Measurements from ENCODE around the gene RNASE9.
"Not testable (repeated sequence)": the region's sequence is repeated elsewhere in the genome, so short reads cannot be mapped to it uniquely, and the experiment has no call there.

RNASE9 gene

DNA sequence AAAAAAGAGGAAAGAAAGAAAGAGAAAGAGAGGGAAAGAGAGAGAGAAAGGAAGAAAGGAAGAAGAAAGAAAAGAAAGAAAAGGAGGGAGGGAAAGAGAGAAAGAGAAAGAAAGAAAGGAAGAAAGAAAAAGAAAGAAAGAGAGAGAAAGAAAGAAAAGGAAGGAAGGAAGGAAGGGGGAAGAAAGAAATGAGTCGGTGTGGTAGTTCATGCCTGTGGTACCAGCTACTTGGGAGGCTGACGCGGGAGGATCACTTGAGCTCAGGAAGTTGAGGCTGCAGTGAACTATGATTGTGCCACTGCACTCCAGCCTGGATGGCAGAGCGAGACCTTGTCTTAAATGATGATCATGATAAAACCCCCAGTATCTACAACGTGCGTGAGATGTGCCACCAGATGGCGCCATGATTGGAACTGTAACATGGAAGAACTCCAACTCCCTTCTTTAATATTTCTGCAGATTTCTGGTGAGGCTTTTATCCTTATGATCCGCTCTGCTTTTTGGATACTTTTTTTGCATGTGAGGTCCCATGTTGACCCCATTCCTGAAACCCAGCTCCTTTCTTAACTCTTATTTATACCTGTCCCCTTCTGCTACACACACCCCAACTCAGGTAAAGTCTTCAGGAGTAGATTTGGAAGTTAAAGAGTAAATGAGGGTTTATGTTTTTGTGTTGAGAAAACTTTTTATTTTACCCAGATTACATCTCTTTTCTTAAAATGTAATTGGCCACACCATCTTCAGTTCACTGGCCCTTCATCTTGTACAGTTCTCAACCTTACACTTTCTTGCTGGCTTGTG is 29.9 kb downstream of the RNASE9 start:
- in situ Hi-C loops (cut with MboI; ENCODE audit: low sequenced_read_pairs) = no loop called here

DNA sequence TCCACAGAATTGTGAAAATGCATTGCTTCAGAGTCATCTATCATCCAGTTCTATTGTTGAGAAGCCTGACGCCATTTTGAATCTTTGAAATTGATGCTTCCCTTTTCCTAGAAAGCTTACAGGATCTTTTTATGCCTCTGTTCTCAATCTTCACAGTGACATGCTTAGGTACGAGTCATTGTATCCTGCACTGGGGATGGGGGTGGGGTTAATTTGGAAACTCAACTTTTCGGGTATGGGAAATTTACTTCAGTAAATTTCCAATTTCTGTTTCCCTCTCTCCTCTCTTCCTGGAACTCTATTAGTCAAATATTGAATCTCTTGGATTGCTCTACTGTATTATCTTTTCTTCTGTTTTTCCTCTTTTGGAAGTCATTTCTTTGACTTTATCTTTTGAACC is 31.0 kb downstream of the RNASE9 start:
- in situ Hi-C loops (cut with MboI; ENCODE audit: low sequenced_read_pairs) = no loop called here

DNA sequence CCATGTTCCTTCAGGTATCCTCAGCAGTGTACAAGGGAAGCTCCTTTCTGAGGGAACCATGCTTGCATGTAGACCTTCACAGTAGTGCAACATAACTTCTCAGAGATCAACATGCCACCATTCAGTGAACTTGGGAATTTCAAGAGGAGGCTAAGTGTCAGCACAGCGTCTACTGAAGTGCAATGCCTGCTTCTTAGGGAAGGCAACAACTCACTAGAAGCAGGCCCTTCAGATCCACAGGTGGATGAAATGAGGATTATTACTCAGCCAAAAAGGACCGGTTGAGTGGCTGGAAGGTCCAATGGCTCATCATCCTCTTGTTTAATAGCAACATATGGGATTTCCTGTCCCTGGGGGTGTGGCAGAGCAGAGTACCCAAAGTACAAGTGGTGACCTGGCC is 36.8 kb downstream of the RNASE9 start:
- in situ Hi-C loops (cut with MboI; ENCODE audit: low sequenced_read_pairs) = no loop called here

DNA sequence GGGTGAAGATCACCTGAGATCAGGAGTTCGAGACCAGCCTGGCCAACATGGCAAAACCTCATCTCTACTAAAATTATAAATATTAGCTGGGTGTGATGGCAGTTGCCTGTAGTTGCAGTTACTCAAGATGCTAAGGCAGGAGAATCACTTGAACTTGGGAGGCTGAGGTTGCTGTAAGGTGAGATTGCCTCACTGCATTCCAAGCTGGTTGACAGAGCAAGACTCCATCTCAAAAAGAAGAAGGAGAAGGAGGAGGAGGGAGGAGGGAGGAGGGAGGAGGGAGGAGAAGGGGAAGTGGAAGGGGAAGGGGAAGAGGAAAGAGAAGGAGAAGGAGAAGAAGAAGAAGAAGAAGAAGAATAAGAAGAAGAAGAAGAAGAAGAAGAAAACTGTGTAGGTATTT is 38.5 kb downstream of the RNASE9 start:
- in situ Hi-C loops (cut with MboI; ENCODE audit: low sequenced_read_pairs) = no loop called here

DNA sequence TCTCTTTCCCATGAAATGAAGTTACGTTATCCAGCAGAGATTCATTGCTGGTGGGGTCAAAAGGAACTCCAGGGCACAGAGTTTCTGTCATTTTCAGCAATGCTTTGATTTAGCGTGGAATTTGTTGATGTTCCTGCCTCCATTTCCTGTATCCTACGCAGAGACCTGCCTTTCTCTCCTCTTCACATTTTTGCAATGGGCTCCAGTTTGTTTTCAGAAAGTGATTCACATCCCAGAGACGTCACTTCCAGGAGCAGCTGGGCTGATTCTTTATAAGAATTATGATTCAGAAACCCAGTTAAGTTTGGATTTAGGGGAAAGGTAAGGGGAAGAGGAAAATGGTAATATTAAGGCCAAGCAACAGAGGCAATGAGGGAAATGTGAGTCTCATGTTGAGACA is 43.9 kb downstream of the RNASE9 start:
- in situ Hi-C loops (cut with MboI; ENCODE audit: low sequenced_read_pairs) = no loop called here

DNA sequence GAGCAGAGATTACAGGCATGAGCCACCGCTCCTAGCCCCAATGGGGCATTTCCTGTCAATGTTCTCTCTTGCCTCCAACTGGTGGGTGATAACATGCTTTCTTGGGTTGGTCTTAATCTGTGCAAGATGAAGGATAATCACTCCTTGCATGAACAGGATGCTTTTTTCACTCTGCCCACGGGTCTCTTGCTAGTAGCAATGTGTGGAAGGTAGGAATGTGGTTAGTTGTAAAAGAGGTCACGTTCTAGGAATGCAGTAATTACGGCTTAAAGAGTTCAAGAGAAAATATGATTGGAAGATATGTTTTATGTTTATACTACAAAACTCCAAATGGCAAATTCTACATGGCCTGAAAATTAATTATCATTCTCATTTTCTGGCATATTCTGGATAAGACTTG is 45.0 kb downstream of the RNASE9 start:
- in situ Hi-C loops (cut with MboI; ENCODE audit: low sequenced_read_pairs) = no loop called here

DNA sequence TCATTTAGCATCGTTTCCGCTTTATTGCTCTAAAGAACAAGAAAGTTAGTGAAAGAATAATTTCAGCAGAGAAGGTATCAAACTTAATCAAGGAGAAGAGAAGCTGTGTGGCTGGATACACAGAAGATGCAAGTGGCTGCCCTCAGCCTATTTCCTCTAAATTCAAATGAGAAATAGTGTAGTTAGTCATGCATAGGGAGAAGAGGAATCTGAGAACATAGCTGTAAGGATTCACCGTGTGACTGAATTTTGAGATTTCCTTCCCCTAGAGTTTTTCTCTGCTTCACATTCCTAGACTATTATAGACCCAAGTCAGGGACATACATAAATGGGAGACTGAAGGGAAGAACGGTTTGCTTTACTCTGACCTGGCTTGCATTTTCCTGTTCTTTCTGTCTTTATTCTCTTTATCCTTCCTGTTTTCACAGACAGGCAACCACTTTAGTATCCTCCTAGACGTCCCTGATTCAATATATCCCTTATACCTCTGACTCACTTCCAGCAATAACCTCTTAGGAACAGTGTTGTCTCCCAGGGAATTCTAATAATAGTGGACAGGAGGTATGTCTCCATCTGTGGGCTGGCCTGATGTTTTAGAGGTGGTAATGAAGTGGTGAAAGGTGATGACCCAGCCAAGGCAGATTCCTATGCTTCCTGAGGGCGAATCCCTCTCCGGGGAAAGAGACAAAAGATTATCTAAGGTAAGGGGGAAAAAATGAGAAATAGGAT is 48.5 kb downstream of the RNASE9 start:
- in situ Hi-C loops (cut with MboI; ENCODE audit: low sequenced_read_pairs) = no loop called here

DNA sequence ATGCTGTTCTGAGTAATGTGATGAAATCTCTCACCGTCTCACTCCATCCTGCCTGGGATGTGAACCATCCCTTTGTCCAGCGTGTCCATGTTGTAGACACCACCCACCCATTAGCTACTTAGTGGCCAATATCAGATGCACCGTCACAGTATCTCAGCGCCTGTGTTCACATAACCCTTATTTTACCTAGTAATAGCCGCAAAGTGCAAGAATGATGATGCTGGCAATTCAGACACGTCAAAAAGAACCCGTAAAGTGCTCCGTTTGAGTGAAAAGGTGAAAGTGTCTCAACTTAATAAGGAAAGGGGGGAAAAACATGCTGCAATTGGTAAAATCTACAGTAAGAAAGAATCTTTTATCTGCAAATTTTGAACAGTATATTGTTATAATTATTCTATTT is 52.5 kb downstream of the RNASE9 start:
- in situ Hi-C loops (cut with MboI; ENCODE audit: low sequenced_read_pairs) = no loop called here

DNA sequence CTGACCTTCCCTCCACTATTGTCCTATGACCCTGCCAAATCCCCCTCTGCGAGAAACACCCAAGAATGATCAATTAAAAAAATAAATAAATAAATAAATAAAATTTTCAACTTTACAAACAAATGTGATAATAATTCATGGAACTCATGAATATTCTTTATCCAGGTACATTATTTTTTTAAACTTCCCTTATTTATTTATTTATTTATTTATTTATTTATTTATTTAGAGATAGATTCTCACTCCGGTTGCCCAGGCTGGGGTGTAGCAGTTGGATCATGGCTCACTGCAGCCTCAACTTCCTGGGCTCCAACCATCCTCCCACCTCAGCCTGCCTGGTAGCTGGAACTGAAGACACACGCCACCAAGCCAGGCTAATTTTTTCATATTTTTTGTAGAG is 53.3 kb downstream of the RNASE9 start:
- in situ Hi-C loops (cut with MboI; ENCODE audit: low sequenced_read_pairs) = not testable (repeated sequence)

DNA sequence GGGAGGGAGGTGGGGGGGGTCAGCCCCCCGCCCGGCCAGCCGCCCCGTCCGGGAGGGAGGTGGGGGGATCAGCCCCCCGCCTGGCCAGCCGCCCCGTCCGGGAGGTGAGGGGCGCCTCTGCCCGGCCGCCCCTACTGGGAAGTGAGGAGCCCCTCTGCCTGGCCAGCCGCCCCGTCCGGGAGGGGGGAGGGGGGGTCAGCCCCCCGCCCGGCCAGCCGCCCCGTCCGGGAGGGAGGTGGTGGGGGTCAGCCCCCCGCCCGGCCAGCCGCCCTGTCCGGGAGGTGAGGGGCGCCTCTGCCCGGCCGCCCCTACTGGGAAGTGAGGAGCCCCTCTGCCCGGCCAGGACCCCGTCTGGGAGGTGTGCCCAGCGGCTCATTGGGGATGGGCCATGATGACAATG is 54.1 kb downstream of the RNASE9 start:
- in situ Hi-C loops (cut with MboI; ENCODE audit: low sequenced_read_pairs) = not testable (repeated sequence)

DNA sequence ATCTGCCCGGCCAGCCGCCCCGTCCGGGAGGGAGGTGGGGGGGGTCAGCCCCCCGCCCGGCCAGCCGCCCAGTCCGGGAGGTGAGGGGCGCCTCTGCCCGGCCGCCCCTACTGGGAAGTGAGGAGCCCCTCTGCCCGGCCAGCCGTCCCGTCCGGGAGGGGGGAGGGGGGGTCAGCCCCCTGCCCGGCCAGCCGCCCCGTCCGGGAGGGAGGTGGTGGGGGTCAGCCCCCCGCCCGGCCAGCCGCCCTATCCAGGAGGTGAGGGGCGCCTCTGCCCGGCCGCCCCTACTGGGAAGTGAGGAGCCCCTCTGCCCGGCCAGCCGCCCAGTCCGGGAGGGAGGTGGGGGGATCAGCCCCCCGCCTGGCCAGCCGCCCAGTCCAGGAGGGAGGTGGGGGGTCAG is 54.6 kb downstream of the RNASE9 start:
- in situ Hi-C loops (cut with MboI; ENCODE audit: low sequenced_read_pairs) = not testable (repeated sequence)
